ENCODE measurements around the gene DIS3L2.
"Not testable (repeated sequence)": the region's sequence is repeated elsewhere in the genome, so short reads cannot be mapped to it uniquely, and the experiment has no call there.

Gene DIS3L2

DNA sequence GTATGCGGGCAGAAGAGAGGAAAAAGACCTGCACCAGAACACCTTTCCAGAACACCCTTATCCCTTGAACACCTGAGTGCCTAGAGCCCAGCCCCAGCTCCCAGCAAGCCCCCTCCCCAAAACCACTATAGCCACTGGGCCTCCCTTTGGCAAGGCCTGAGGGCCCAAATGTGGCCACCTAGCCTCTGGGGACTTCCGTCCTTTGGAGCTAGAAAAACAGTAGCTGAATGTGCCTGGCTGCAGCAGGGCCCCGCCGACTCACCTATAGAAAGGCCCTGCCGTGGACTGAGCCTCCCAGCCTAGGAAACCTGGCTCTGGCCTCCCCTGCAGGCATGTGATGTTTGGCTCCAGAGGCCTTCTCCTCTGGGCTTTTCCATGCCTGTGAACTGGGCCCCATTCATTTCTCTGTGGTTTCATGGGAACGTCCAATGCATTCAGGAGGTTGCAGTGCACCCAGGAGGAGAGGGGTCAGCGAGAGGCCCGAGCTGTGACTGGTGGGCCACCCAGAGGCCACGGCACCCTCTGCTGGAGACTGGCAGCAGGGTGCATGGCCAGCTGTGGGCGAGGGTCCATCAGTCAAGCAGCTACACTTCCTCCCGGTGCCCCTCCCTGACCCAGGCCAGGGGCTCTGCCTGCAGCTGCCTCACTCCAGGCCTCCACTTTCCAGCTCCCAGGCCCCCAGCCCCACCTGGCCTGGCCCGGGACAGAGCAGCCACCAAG lies 401.7 kb downstream of the DIS3L2 start:
- DNase-seq, result not testable (repeated sequence)

- no peak for DNase-seq
Measured at GRCh38 chr2:232363784-232364615, 402.5 kb downstream of the DIS3L2 start.

- DNase-seq, result not testable (repeated sequence)
Measured at GRCh38 chr2:232364806-232365594, 403.5 kb downstream of the DIS3L2 start.

- DNase-seq, result no peak
Measured at GRCh38 chr2:232365621-232366321, 404.3 kb downstream of the DIS3L2 start.

- DNase-seq, result not testable (repeated sequence)
Measured at GRCh38 chr2:232366461-232366860, 404.9 kb downstream of the DIS3L2 start.

DNA sequence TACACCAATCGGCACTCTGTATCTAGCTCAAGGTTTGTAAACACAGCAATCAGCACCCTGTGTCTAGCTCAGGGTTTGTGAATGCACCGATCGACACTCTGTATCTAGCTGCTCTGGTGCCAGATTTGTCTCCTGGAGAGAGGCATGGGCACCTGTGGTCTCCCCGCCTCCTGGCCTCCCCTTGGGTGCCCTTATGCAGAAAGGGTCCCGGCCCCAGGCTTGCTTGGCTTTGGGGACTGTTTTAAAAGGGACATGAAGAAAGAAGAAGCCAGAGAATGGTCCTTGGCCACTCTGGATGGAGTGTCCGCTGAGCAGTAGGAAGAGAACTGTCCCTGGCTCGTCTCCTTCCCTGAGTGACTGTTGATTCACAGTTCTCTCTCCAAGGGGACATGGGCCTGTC lies 405.5 kb downstream of the DIS3L2 start:
- no peak for DNase-seq

DNA sequence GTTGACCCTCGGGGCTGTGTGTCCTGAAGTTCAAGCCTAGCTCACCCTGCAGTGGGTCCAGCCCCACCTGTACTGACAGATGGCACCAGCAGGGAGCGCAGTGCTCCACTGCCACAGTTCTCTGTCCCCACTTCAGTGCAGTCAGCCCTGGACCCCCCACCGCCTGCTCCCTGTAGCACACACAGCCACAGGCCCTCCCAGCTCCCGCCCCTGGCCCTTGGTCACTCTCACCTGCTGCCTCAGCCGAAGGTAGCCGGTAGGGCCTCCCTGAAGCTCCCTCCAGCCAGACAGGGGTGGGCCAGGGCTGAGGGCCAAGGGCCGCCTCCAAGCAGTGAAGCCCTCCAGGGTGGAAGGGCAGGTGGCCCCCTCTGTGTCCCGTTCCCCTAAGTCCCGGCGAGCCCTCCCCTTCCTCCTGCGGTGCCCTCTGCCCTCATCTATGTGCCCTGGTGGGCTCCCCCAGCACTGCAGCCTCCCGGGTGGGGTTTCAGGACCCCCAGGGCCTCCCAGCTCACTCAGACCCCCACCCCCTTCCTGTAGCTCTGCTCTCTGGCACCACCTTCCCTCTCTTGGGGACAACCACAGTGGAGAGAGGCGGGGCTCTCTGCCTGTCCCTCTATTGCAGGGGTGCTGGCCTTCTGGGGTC lies 406.2 kb downstream of the DIS3L2 start:
- no peak for DNase-seq

GRCh38 chr2:232368311-232368731 lies 406.8 kb downstream of the DIS3L2 start:
- DNase-seq, result no peak

DNA sequence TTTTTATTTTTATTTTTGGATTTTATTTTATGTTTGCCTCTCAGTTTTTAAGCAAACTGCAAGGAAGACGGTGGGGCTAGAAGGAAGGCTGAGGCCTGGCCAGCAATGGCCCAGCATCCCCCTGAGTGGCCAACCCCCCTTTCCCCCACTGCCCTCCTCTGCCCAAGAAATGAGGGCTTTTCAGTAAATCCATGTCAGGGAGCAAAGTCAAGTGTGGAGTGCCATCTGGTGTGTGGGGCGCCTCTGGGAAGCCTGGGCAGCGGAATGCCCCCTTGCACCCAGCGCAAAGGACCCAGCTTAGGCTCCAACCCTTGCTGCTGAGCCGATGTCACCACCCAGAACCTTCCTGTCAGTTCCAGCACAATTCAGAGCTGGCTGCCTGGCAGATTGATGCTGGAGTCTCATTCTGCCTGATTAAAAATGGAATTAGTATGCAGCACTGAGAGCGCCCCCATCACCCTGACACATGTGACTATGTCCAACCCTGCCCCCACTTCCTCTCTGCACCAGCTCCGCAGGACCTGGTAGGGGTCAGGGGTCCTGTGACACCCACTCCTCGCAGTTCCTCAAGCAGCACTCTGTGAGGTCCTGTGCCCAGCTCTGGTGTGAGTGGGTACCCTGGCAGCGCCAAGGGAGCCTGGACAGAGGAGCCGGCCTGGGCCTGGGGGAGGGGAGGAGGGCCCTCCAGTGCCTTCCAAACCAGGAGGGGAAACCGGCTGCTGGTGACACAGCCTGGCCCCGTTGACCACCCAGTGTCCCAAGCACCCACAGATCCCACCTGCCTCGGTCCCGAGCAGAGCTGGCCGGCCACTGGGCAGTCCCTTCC lies 407.8 kb downstream of the DIS3L2 start:
- no peak for DNase-seq

GRCh38 chr2:232370007-232370406 lies 408.5 kb downstream of the DIS3L2 start:
- not testable (repeated sequence) for DNase-seq

DNA sequence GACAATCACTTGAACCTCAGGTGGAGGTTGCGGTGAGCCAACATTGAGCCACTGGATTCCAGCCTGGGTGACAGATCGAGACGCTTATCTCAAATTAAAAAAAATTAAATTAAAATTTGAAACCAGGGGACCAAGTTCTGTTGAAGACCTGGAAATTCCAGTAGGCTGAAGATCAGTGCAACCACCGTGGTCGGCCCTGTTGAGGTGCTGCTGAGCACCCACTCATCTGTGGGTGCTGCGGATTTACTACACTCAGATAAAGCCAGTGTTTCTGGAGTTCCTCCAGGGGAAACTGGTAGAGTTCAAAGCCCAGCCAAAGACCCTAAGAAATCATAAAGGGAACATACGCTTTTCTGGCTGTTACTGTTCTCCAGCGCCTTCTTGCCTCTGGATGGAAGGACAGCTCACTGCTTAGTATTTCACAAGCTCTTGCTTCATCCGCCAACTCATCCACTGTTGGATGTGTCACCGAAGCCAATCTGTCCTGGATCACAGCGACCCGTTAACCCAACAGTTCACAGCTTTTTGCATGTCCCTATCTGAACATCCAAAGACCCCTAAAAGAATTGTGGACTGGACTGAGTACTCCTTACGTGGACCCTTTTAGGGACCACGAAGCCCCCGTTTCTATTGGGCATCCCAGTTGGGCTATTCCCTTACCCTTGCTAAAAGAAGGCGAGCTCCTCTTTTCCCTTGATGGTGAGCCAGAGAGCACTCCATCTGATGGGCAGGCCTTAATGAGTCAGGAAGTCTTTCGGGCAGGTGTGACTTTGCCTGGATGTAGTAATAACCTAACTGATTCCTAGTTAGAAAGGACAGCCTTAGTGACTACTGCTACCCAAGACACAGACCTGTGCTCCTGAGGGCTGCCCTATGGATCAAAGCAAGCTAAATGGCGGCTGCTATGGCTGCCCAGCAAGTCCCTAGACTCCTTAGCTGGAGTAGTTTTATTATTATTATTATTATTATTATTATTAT lies 411.0 kb downstream of the DIS3L2 start:
- no peak for DNase-seq

DNA sequence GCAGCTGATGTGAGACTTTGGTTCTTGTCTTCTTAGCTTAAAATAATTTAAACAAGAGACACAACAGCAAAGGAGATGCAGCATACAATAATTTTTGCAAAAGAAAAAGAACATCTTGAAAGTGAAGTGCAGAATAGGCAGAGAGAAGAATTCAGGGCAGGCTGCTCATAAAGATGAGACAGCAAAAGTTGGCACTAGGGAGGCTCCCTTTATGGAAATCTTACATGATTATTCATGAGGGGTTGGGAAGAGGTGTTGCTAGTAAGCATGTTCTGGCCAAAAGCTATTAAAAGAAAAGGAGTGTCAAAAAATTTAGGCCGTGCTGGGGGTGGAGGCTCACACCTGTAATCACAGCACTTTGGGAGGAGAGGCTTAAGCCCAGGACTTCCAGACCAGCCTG lies 412.8 kb downstream of the DIS3L2 start:
- DNase-seq, result no peak

GRCh38 chr2:232375164-232375563 lies 413.7 kb downstream of the DIS3L2 start:
- DNase-seq, result no peak

GRCh38 chr2:232376260-232376659 lies 414.7 kb downstream of the DIS3L2 start:
- no peak for DNase-seq

DNA sequence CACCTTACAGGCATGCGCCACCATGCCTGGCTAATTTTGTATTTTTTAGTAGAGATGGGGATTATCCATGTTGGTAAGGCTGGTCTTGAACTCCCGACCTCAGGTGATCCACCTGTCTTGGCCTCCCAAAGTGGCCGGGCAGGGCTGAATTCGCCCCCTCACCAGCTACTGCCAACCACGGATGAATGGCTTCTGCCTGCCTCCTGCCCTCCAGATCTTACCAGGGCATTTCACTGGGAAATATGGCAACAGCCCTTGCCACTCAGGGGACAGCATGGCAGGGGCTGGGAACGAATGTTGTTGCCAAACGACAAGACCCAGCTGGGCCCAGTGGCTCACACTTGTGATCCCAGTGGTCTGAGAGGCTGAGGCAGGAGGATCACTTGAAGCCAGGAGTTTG lies 415.2 kb downstream of the DIS3L2 start:
- DNase-seq, result no peak

DNA sequence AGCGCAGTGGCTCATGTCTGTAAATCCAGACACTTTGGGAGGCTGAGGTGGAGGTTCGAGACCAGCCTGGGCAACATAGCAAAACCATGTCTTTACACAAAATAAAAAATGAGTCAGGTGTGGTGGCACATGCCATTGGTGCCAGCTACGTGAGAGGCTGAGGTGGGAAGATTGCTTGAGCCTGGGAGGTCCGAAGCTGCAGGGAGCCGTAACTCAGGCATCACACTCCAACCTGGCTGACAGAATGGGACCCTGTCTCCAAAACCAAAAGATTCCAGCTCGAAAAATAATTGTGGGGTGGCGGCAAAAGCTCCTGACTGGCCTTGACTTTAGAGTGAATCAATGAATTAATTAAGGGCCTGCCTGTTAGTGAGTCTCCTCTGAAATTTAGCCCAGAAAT lies 415.8 kb downstream of the DIS3L2 start:
- no peak for DNase-seq

GRCh38 chr2:232377841-232378734 lies 416.6 kb downstream of the DIS3L2 start:
- DNase-seq, result no peak

DNA sequence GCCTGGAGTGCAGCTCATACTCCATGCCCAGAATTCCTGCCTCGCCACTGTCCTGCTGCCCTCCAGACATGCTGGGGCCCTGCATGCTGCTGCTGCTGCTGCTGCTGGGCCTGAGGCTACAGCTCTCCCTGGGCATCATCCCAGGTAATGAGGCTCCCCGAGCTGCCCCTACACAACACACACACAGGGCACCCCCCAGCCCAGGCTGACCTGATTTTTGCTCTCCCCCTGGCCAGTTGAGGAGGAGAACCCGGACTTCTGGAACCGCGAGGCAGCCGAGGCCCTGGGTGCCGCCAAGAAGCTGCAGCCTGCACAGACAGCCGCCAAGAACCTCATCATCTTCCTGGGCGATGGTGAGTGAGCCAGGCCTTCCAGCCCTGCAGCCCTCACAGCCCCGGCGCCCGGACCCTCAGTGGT lies 417.2 kb downstream of the DIS3L2 start, which contains the start of gene ALPP:
Gene ALPP (plus strand): TSS at position 17 of the 417 bp plus-strand sequence. CDS start 52 bp downstream, at position 69.
- not testable (repeated sequence) for DNase-seq
